ENCODE measurements around the gene FBXL4.
A peak's percentile ranks its signal among the peaks of the same experiment; 100 is the strongest.

The FBXL4 gene

GRCh38 chr6:98839781-98840361 is 107.9 kb downstream of the FBXL4 start:
- Mint-ChIP-seq H3K4me3 (peak overlapping the region; percentile 10), H3K4me1 (peaks cover 75% of the 10 kb centered on the region), H3K27ac (no peak overlapping the region), H3K9me3 (no peaks in the 10 kb centered on the region), H3K27me3 (ENCODE audit: low read depth, poor library complexity) (peaks cover 96% of the 10 kb centered on the region), H3K36me3 (ENCODE audit: low read depth) (no peaks in the 10 kb centered on the region)
- no peak for DNase-seq
- TF ChIP-seq CTCF (IDR thresholded peaks at IDR 0.05): peak; percentile 53

GRCh38 chr6:98838975-98839374 is 108.8 kb downstream of the FBXL4 start:
- no peak for TF ChIP-seq CTCF (IDR thresholded peaks at IDR 0.05)
- Mint-ChIP-seq H3K27me3 (ENCODE audit: low read depth, poor library complexity) (peaks cover 90% of the 10 kb centered on the region), H3K27ac (no peak overlapping the region), H3K4me3 (no peak overlapping the region), H3K36me3 (ENCODE audit: low read depth) (no peaks in the 10 kb centered on the region), H3K4me1 (peaks cover 68% of the 10 kb centered on the region), H3K9me3 (no peaks in the 10 kb centered on the region)
- no peak for DNase-seq

- H3K9me3 Mint-ChIP-seq: no peaks in the 10 kb centered on the region
- H3K36me3 Mint-ChIP-seq (ENCODE audit: low read depth): no peaks in the 10 kb centered on the region
- peaks cover 90% of the 10 kb centered on the region for H3K27me3 Mint-ChIP-seq (ENCODE audit: low read depth, poor library complexity)
- DNase-seq: no peak
- no peak overlapping the region for H3K27ac Mint-ChIP-seq
- H3K4me1 Mint-ChIP-seq: peaks cover 68% of the 10 kb centered on the region
- no peak for TF ChIP-seq CTCF (IDR thresholded peaks at IDR 0.05)
- H3K4me3 Mint-ChIP-seq: peak overlapping the region; percentile 87
These were observed 109.7 kb downstream of the FBXL4 start for GRCh38 chr6:98838032-98838431.

GRCh38 chr6:98836962-98837944 is 110.5 kb downstream of the FBXL4 start:
- H3K27me3 Mint-ChIP-seq (ENCODE audit: low read depth, poor library complexity): peaks cover 90% of the 10 kb centered on the region
- H3K9me3 Mint-ChIP-seq: no peaks in the 10 kb centered on the region
- no peak for TF ChIP-seq CTCF (IDR thresholded peaks at IDR 0.05)
- no peak for DNase-seq
- H3K36me3 Mint-ChIP-seq (ENCODE audit: low read depth): no peaks in the 10 kb centered on the region
- peak overlapping the region; percentile 87 for H3K4me3 Mint-ChIP-seq
- H3K27ac Mint-ChIP-seq: no peak overlapping the region
- H3K4me1 Mint-ChIP-seq: peaks cover 71% of the 10 kb centered on the region

- Mint-ChIP-seq H3K4me3 (peak overlapping the region; percentile 87), H3K27me3 (ENCODE audit: low read depth, poor library complexity) (peaks cover 90% of the 10 kb centered on the region), H3K4me1 (peaks cover 71% of the 10 kb centered on the region), H3K27ac (no peak overlapping the region), H3K36me3 (ENCODE audit: low read depth) (no peaks in the 10 kb centered on the region), H3K9me3 (no peaks in the 10 kb centered on the region)
- no peak for DNase-seq
- no peak for TF ChIP-seq CTCF (IDR thresholded peaks at IDR 0.05)
These were observed 111.5 kb downstream of the FBXL4 start for GRCh38 chr6:98836025-98836961.
